HepG2 (cell line): ENCODE data around the gene PDSS2. TPM values are rescaled to one million over a fixed set of nuclear protein-coding genes. Genes with fewer than 3 reads are reported as not detected.
"Not testable (repeated sequence)": the region's sequence is repeated elsewhere in the genome, so short reads cannot be mapped to it uniquely, and the experiment has no call there.

Experiments used
- ATAC-seq: fragments of 200-7000 bp; cut with Tn5 transposase; 3 replicates; pipeline ENCODE4 v1.9.1; 2020; ENCODE audit warnings: mild to moderate bottlenecking, moderate library complexity
- BruUV-seq: library from RNA; stranded (reverse); fragments of 400-500 nt; replicated peaks from 2 replicates; lab custom pipeline; 2021; lab: Mats Ljungman, UMichigan
- CTCF ChIA-PET: fragments of 300-600 bp; formaldehyde crosslinking; extraction: SDS; loops from one replicate; lab custom pipeline; 2021; ENCODE audit warnings: low total read pairs, inconsistent platforms, low intra/inter-chr PET ratio; lab: Yijun Ruan, JAX
- POLR2A ChIA-PET: fragments of 350-600 bp; sonication (Branson Sonifier 250); formaldehyde crosslinking; loops from one replicate; lab custom pipeline; 2020; ENCODE audit warnings: antibody characterized with exemption, inconsistent platforms; lab: Yijun Ruan, JAX
- DNase-seq: peaks from one replicate; pipeline ENCODE4 v3.0.0-alpha.2; 2015; ENCODE audit warnings: low spot score
- FAIRE-seq: peaks from 3 replicates; lab custom pipeline; 2011; peaks lifted over from hg19 to GRCh38; lab: Jason Lieb, UNC
- H2AFZ ChIP-seq: one replicate; pipeline ENCODE4 v1.6.1; 2011; ENCODE audit warnings: low read length, inconsistent platforms
- H3K27ac ChIP-seq: fragments of 300-600 bp; 3 replicates; pipeline ENCODE4 v1.8.0; 2011; ENCODE audit warnings: mixed run types, mild to moderate bottlenecking, mixed read lengths, low read length, inconsistent platforms; ENCODE audit not compliant: insufficient read depth; ENCODE audit errors: extremely low read length
- H3K27me3 ChIP-seq, 2 experiments: fragments of 200-600 bp in 1 of 2; 2 replicates in 1 of 2; 3 replicates in 1 of 2; pipeline versions ENCODE4 v1.6.0 to v1.8.0; 2011; ENCODE audit warnings: low read length in 2 of 2, mild to moderate bottlenecking in 2 of 2, moderate library complexity in 2 of 2, inconsistent platforms in 1 of 2; ENCODE audit not compliant: insufficient read depth in 2 of 2, control insufficient read depth in 1 of 2
- H3K36me3 ChIP-seq, 2 experiments: fragments of 200-600 bp in 1 of 2; replicated peaks in 1 of 2; 2 replicates in 1 of 2; 3 replicates in 1 of 2; pipeline versions ENCODE4 v1.5.1 to v1.8.0; 2011; ENCODE audit warnings: low read length in 2 of 2, inconsistent platforms in 1 of 2; ENCODE audit not compliant: insufficient read depth in 2 of 2, control insufficient read depth in 1 of 2
- H3K4me1 ChIP-seq: 2 replicates; pipeline ENCODE4 v1.5.1; 2012; ENCODE audit warnings: low read length, inconsistent platforms; ENCODE audit not compliant: insufficient read depth
- H3K4me2 ChIP-seq: 2 replicates; pipeline ENCODE4 v1.6.0; 2011; ENCODE audit warnings: low read depth, low read length, inconsistent platforms
- H3K4me3 ChIP-seq, 3 experiments: fragments of 200-600 bp in 1 of 3; sonication (generic), shearing (Covaris generic) in 1 of 3; replicated peaks in 1 of 3; 2 replicates each; pipeline ENCODE4 v1.5.1; 2011 to 2016; ENCODE audit warnings: low read length in 3 of 3, inconsistent platforms in 2 of 3, low read depth in 2 of 3, mild to moderate bottlenecking in 2 of 3, control low read depth in 1 of 3, mixed read lengths in 1 of 3; ENCODE audit not compliant: insufficient read depth in 1 of 3
- H3K79me2 ChIP-seq: one replicate; pipeline ENCODE4 v1.6.1; 2011; ENCODE audit warnings: low read length, inconsistent platforms; ENCODE audit not compliant: insufficient read depth
- H3K9ac ChIP-seq: 2 replicates; pipeline ENCODE4 v1.6.0; 2011; ENCODE audit warnings: mild to moderate bottlenecking, low read depth, low read length, inconsistent platforms; ENCODE audit not compliant: insufficient read depth
- H3K9me3 ChIP-seq: 2 replicates; pipeline ENCODE4 v1.5.1; 2012; ENCODE audit warnings: mild to moderate bottlenecking, low read length
- H4K20me1 ChIP-seq: 2 replicates; pipeline ENCODE4 v1.6.0; 2011; ENCODE audit warnings: inconsistent platforms, mild to moderate bottlenecking, low read length, moderate library complexity; ENCODE audit not compliant: insufficient read depth
- CHCHD3 ChIP-seq: sonication (generic); formaldehyde crosslinking; IDR thresholded peaks from 2 replicates; pipeline ENCODE4 v1.8.0; 2022; ENCODE audit warnings: mild to moderate bottlenecking, missing genetic modification reagents, moderate library complexity
- GATA4 ChIP-seq: sonication (generic); IDR thresholded peaks from 2 replicates; pipeline ENCODE4 v1.6.1; 2016; ENCODE audit warnings: antibody characterized with exemption, low read depth, borderline replicate concordance
- MED1 ChIP-seq: sonication (generic); formaldehyde crosslinking; IDR thresholded peaks from 2 replicates; pipeline ENCODE4 v1.4.0; 2020; ENCODE audit warnings: missing genetic modification reagents
- WGBS: methylation state at CpG from one replicate; pipeline ENCODE4 v1.1.6; 2017; ENCODE audit warnings: low lambda C conversion rate; 5-methylcytosine and 5-hydroxymethylcytosine counted together
- in situ Hi-C: cut with HindIII; loops from 2 replicates; pipeline ENCODE4 v1.10.0; 2017; ENCODE audit warnings: low pct_unique_long_range_greater_than_20kb; ENCODE audit not compliant: extremely low pct_ligation_motif_present
- intact Hi-C: fragments of 100-400 bp; cut with micrococcal nuclease; formaldehyde crosslinking; loops from one replicate; pipeline ENCODE4 v1.10.0; 2022; ENCODE audit not compliant: unreplicated experiment
- polyA plus RNA-seq, 8 experiments: library from polyadenylated mRNA; depleted of rRNA in 3 of 8; stranded (reverse) in 7 of 8; unstranded in 1 of 8; fragments of >200 nt; fragmentation: Illumina TruSeq in 4 of 8; extraction: Trizol in 4 of 8; gene quantifications; 2 replicates each; pipeline versions ENCODE4 v1.2.1 to v1.2.3, GENCODE V29; 2011 to 2016; ENCODE audit warnings: low read depth in 4 of 8, missing spikeins in 1 of 8, mixed read lengths in 1 of 8; ENCODE audit not compliant: insufficient read depth in 1 of 8
- total RNA-seq, 5 experiments: library from RNA; depleted of rRNA; stranded (reverse); fragments of >200 nt; fragmentation: Illumina TruSeq; extraction: Trizol; gene quantifications; 2 replicates each; pipeline ENCODE4 v1.2.3, GENCODE V29; 2016; ENCODE audit warnings: low read depth in 1 of 5
- TF ChIP-seq, protein P1 (sequence below): sonication (generic); formaldehyde crosslinking; IDR thresholded peaks from one replicate; pipeline ENCODE4 v1.5.1; 2020; ENCODE audit warnings: mild to moderate bottlenecking, missing genetic modification reagents; ENCODE audit errors: not compliant biosample characterization
- TF ChIP-seq, protein P2 (sequence below): sonication (generic); formaldehyde crosslinking; IDR thresholded peaks from 2 replicates; pipeline ENCODE4 v1.4.0; 2020; ENCODE audit warnings: missing genetic modification reagents, borderline replicate concordance

The PDSS2 gene
- total and polyA plus RNA-seq, 2 of the 13 experiments (the other 11 are each of a cell fraction or from before 2014, with no cell fraction given) = 16.2 to 17.0 TPM

DNA sequence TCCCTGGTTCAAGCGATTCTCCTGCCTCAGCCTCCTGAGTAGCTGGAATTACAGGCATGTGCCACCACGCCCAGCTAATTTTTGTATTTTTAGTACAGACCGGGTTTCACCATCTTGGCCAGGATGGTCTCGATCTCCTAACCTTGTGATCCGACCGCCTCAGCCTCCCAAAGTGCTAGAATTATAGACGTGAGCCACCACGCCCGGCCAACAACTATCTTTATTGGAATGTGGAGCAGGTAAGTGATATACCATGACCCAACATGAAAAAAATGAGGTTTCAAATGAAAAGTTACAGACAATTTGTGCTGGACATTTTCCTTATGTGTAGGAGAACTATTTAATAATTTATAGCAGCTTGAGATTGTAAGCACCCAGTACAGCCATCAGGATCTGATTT is 340.8 kb downstream of the PDSS2 start:
- in situ Hi-C loops, H3K27me3 ChIP-seq, H3K4me3 ChIP-seq, CTCF ChIA-PET, H4K20me1 ChIP-seq, H3K9me3 ChIP-seq, POLR2A ChIA-PET, H3K4me2 ChIP-seq, H2AFZ ChIP-seq, H3K36me3 ChIP-seq, H3K27ac ChIP-seq, H3K9ac ChIP-seq, DNase-seq, BruUV-seq, intact Hi-C loops, H3K79me2 ChIP-seq, ATAC-seq, FAIRE-seq: not testable (repeated sequence)
- WGBS = 84% methylated on average over 9 of the region's 9 CpGs
- H3K4me1 ChIP-seq = peaks cover 27% of the 10 kb centered on the region

DNA sequence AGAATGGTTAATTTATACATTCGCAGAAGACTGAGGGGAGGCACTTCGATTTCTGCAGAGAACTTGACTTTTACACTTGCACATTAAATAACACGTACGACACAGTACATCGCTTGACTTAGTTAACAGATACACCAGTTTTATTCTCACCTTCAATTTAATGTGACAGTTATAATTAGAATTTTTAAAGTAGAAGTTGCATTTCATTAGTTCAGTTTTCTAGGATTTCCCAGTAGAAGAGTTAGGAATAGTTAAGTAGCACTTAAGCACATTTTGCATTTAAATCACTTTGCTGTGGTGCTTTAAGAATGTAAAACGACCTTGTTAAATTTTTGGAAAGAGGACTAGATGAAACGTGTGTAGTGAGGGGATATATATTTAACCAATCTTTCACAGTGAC is 342.4 kb downstream of the PDSS2 start:
- Histone ChIP-seq H3K36me3 (no peaks in the 10 kb centered on the region), H3K79me2 (peaks cover 8% of the 10 kb centered on the region), H4K20me1 (no peaks in the 10 kb centered on the region), H3K27me3 (no peaks in the 10 kb centered on the region; a peak in 1 of 5 replicates), H3K27ac (no peak overlapping the region), H3K4me2 (peak overlapping the region; percentile 86), H2AFZ (no peak overlapping the region), H3K9ac (peak overlapping the region; percentile 89), H3K4me3 (peak overlapping the region in 2 of 3 experiments; percentile 80 to 94; a peak in 5 of 6 replicates), H3K9me3 (no peaks in the 10 kb centered on the region), H3K4me1 (peaks cover 33% of the 10 kb centered on the region)
- in situ Hi-C loops = no loop called here
- DNase-seq (no peak), FAIRE-seq (no peak), ATAC-seq (no peak)
- POLR2A ChIA-PET = interaction anchor here (1.8 kb wide), 1 partner anchor 342 kb away, joined by 8 read pairs; the partner anchor contains the start of gene PDSS2
- no TSS peak for BruUV-seq
- CTCF ChIA-PET = no interaction called here
- intact Hi-C loops = no loop called here
- 21% methylated on average over 7 of the region's 7 CpGs for WGBS
- TF ChIP-seq MED1 (CRISPR knock-in tag) (no peak), GATA4 (no peak), CHCHD3 (no peak)
- TF ChIP-seq, protein P1, sequence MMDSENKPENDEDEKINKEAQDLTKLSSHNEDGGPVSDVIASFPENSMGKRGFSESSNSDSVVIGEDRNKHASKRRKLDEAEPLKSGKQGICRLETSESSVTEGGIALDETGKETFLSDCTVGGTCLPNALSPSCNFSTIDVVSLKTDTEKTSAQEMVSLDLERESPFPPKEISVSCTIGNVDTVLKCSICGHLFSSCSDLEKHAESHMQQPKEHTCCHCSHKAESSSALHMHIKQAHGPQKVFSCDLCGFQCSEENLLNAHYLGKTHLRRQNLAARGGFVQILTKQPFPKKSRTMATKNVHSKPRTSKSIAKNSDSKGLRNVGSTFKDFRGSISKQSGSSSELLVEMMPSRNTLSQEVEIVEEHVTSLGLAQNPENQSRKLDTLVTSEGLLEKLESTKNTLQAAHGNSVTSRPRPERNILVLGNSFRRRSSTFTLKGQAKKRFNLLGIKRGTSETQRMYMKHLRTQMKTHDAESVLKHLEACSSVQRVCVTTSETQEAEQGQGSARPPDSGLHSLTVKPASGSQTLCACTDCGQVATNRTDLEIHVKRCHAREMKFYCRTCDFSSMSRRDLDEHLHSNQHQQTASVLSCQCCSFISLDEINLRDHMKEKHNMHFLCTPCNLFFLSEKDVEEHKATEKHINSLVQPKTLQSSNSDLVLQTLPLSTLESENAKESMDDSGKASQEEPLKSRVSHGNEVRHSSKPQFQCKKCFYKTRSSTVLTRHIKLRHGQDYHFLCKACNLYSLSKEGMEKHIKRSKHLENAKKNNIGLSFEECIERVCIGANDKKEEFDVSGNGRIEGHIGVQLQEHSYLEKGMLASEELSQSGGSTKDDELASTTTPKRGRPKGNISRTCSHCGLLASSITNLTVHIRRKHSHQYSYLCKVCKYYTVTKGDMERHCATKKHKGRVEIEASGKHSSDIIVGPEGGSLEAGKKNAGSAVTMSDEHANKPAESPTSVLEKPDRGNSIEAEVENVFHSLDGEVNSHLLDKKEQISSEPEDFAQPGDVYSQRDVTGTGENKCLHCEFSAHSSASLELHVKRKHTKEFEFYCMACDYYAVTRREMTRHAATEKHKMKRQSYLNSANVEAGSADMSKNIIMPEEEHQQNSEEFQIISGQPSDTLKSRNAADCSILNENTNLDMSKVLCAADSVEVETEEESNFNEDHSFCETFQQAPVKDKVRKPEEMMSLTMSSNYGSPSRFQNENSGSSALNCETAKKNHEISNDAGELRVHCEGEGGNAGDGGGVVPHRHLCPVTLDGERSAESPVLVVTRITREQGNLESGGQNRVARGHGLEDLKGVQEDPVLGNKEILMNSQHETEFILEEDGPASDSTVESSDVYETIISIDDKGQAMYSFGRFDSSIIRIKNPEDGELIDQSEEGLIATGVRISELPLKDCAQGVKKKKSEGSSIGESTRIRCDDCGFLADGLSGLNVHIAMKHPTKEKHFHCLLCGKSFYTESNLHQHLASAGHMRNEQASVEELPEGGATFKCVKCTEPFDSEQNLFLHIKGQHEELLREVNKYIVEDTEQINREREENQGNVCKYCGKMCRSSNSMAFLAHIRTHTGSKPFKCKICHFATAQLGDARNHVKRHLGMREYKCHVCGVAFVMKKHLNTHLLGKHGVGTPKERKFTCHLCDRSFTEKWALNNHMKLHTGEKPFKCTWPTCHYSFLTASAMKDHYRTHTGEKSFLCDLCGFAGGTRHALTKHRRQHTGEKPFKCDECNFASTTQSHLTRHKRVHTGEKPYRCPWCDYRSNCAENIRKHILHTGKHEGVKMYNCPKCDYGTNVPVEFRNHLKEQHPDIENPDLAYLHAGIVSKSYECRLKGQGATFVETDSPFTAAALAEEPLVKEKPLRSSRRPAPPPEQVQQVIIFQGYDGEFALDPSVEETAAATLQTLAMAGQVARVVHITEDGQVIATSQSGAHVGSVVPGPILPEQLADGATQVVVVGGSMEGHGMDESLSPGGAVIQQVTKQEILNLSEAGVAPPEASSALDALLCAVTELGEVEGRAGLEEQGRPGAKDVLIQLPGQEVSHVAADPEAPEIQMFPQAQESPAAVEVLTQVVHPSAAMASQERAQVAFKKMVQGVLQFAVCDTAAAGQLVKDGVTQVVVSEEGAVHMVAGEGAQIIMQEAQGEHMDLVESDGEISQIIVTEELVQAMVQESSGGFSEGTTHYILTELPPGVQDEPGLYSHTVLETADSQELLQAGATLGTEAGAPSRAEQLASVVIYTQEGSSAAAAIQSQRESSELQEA = no peak
- TF ChIP-seq, protein P2, sequence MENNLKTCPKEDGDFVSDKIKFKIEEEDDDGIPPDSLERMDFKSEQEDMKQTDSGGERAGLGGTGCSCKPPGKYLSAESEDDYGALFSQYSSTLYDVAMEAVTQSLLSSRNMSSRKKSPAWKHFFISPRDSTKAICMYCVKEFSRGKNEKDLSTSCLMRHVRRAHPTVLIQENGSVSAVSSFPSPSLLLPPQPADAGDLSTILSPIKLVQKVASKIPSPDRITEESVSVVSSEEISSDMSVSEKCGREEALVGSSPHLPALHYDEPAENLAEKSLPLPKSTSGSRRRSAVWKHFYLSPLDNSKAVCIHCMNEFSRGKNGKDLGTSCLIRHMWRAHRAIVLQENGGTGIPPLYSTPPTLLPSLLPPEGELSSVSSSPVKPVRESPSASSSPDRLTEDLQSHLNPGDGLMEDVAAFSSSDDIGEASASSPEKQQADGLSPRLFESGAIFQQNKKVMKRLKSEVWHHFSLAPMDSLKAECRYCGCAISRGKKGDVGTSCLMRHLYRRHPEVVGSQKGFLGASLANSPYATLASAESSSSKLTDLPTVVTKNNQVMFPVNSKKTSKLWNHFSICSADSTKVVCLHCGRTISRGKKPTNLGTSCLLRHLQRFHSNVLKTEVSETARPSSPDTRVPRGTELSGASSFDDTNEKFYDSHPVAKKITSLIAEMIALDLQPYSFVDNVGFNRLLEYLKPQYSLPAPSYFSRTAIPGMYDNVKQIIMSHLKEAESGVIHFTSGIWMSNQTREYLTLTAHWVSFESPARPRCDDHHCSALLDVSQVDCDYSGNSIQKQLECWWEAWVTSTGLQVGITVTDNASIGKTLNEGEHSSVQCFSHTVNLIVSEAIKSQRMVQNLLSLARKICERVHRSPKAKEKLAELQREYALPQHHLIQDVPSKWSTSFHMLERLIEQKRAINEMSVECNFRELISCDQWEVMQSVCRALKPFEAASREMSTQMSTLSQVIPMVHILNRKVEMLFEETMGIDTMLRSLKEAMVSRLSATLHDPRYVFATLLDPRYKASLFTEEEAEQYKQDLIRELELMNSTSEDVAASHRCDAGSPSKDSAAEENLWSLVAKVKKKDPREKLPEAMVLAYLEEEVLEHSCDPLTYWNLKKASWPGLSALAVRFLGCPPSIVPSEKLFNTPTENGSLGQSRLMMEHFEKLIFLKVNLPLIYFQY (CRISPR knock-in tag) = no peak
